K562 (cell line): ENCODE results near the gene KCNK1. TPM values are rescaled to one million over a fixed set of nuclear protein-coding genes. Genes with fewer than 3 reads are reported as not detected.
A peak's percentile ranks its signal among the peaks of the same experiment; 100 is the strongest.

Experiments used
- ATAC-seq: fragments of 200-7000 bp; cut with Tn5 transposase; 3 replicates; pipeline ENCODE4 v1.9.1; 2020; ENCODE audit warnings: moderate library complexity
- BruUV-seq: library from RNA; stranded (reverse); fragments of 400-500 nt; replicated peaks from 2 replicates; lab custom pipeline; 2021; lab: Mats Ljungman, UMichigan
- CTCF ChIA-PET: fragments of 300-600 bp; formaldehyde crosslinking; extraction: SDS; loops from one replicate; lab custom pipeline; 2021; ENCODE audit warnings: low intra/inter-chr PET ratio; lab: Yijun Ruan, JAX
- POLR2A ChIA-PET: fragments of 300-600, 350-650 bp; sonication (Branson Sonifier 250); formaldehyde crosslinking; extraction: SDS; loops from one replicate; lab custom pipeline; 2021; ENCODE audit warnings: antibody characterized with exemption, inconsistent platforms; lab: Yijun Ruan, JAX
- DNase-seq, 4 experiments: peaks; one replicate each; pipeline versions ENCODE4 v3.0.0 to v3.0.0-alpha.2; 2011 to 2018; ENCODE audit warnings: low spot score in 3 of 4, mixed read lengths in 3 of 4; ENCODE audit errors: extremely low read depth in 1 of 4
- FAIRE-seq: peaks from 2 replicates; lab custom pipeline; 2011; peaks lifted over from hg19 to GRCh38; lab: Jason Lieb, UNC
- H2AFZ ChIP-seq: 2 replicates; pipeline ENCODE4 v1.6.0; 2011; ENCODE audit warnings: low read depth, low read length, control low read depth, inconsistent platforms
- H3K27ac ChIP-seq: fragments of 200-600 bp; 3 replicates; pipeline ENCODE4 v1.8.0; 2011; ENCODE audit warnings: low read depth, mild to moderate bottlenecking, control low read depth, inconsistent platforms, low read length, moderate library complexity, mixed read lengths; ENCODE audit errors: extremely low read depth
- H3K27me3 ChIP-seq, 2 experiments: fragments of 300-600 bp in 1 of 2; 2 replicates in 1 of 2; 3 replicates in 1 of 2; pipeline versions ENCODE4 v1.6.0 to v1.8.0; 2011; ENCODE audit warnings: inconsistent platforms in 2 of 2, low read length in 2 of 2, mild to moderate bottlenecking in 1 of 2, mixed read lengths in 1 of 2, moderate library complexity in 1 of 2; ENCODE audit not compliant: control insufficient read depth in 2 of 2, insufficient read depth in 2 of 2
- H3K36me3 ChIP-seq: fragments of 300-600 bp; 3 replicates; pipeline ENCODE4 v1.8.0; 2011; ENCODE audit warnings: mild to moderate bottlenecking, low read length, inconsistent platforms; ENCODE audit not compliant: control insufficient read depth, insufficient read depth
- H3K4me1 ChIP-seq, 2 experiments: fragments of 200-600 bp in 1 of 2; replicated peaks in 1 of 2; 2 replicates in 1 of 2; 3 replicates in 1 of 2; pipeline versions ENCODE4 v1.5.1 to v1.8.0; 2011; ENCODE audit warnings: inconsistent platforms in 2 of 2, low read length in 2 of 2, mild to moderate bottlenecking in 1 of 2, mixed read lengths in 1 of 2, moderate library complexity in 1 of 2; ENCODE audit not compliant: control insufficient read depth in 2 of 2, insufficient read depth in 2 of 2
- H3K4me2 ChIP-seq: 2 replicates; pipeline ENCODE4 v1.6.1; 2011; ENCODE audit warnings: low read length, control low read depth, inconsistent platforms, mixed read lengths; ENCODE audit not compliant: insufficient read depth
- H3K4me3 ChIP-seq: fragments of 200-600 bp; sonication (generic), shearing (Covaris generic); 2 replicates; pipeline ENCODE4 v1.5.1; 2016; ENCODE audit warnings: control low read depth, inconsistent platforms
- H3K79me2 ChIP-seq: fragments of 200-600 bp; 3 replicates; pipeline ENCODE4 v1.8.0; 2011; ENCODE audit warnings: low read length, inconsistent platforms; ENCODE audit not compliant: control insufficient read depth, insufficient read depth
- H3K9ac ChIP-seq, 2 experiments: 2 replicates each; pipeline versions ENCODE4 v1.6.0 to v1.6.1; 2011; ENCODE audit warnings: low read depth in 2 of 2, low read length in 2 of 2, control low read depth in 1 of 2, inconsistent platforms in 1 of 2, mild to moderate bottlenecking in 1 of 2, mixed read lengths in 1 of 2; ENCODE audit not compliant: insufficient read depth in 1 of 2
- H3K9me1 ChIP-seq: one replicate; pipeline ENCODE4 v1.6.0; 2011; ENCODE audit warnings: inconsistent platforms, mild to moderate bottlenecking, low read length, moderate library complexity; ENCODE audit not compliant: control insufficient read depth, insufficient read depth
- H3K9me3 ChIP-seq: replicated peaks from 2 replicates; pipeline ENCODE4 v1.5.1; 2011; ENCODE audit warnings: low read depth, low read length, inconsistent platforms; ENCODE audit not compliant: control insufficient read depth, insufficient read depth
- H4K20me1 ChIP-seq: replicated peaks from 2 replicates; pipeline ENCODE4 v1.6.1; 2011; ENCODE audit warnings: low read length, inconsistent platforms, mixed read lengths; ENCODE audit not compliant: control insufficient read depth, insufficient read depth
- CC2D1A ChIP-seq: fragments of 450-650 bp; IDR thresholded peaks from 2 replicates; pipeline ENCODE4 v1.6.1; 2017; ENCODE audit warnings: mild to moderate bottlenecking
- CREM ChIP-seq: IDR thresholded peaks from 2 replicates; pipeline ENCODE4 v1.6.1; 2014; ENCODE audit warnings: antibody characterized with exemption, low read depth
- KDM1A ChIP-seq, 2 experiments: fragments of 450-650 bp; IDR thresholded peaks; 2 replicates each; pipeline ENCODE4 v1.6.1; 2016; ENCODE audit warnings: mild to moderate bottlenecking in 2 of 2
- KLF1 ChIP-seq: fragments of 450-650 bp; IDR thresholded peaks from 2 replicates; pipeline ENCODE4 v1.6.1; 2016; ENCODE audit warnings: missing genetic modification characterization, missing compliant biosample characterization
- NEUROD1 ChIP-seq: fragments of 150-350 bp; IDR thresholded peaks from 2 replicates; pipeline ENCODE4 v1.6.1; 2014; ENCODE audit warnings: borderline replicate concordance, low read length, low read depth; ENCODE audit not compliant: partially characterized antibody
- NR2C1 ChIP-seq, 2 experiments: fragments of 450-650 bp; IDR thresholded peaks; 2 replicates each; pipeline ENCODE4 v1.6.1; 2017; ENCODE audit warnings: mild to moderate bottlenecking in 2 of 2, antibody characterized with exemption in 1 of 2, inconsistent platforms in 1 of 2, missing compliant biosample characterization in 1 of 2, missing genetic modification characterization in 1 of 2
- PBX2 ChIP-seq, 2 experiments: IDR thresholded peaks in 1 of 2; conservative IDR thresholded peaks in 1 of 2; 2 replicates each; pipeline ENCODE4 v1.6.1; 2016; ENCODE audit warnings: low read depth in 2 of 2, mild to moderate bottlenecking in 1 of 2, missing compliant biosample characterization in 1 of 2, missing genetic modification characterization in 1 of 2, moderate library complexity in 1 of 2
- SRSF7 ChIP-seq: fragments of 200-400 bp; formaldehyde crosslinking; optimal IDR thresholded peaks from 2 replicates; pipeline ENCODE3; 2017; ENCODE audit warnings: mild to moderate bottlenecking, low read depth, low read length
- TAF7 ChIP-seq: fragments of 450-650 bp; IDR thresholded peaks from 2 replicates; pipeline ENCODE4 v1.6.1; 2016; ENCODE audit warnings: missing genetic modification characterization, missing compliant biosample characterization
- ZNF395 ChIP-seq: fragments of 200-800 bp; sonication (Bioruptor generic); IDR thresholded peaks from 2 replicates; pipeline ENCODE4 v1.6.1; 2017; ENCODE audit warnings: missing genetic modification characterization, missing compliant biosample characterization
- WGBS: fragments of 100-300 bp; shearing (Covaris generic); methylation state at CpG from one replicate; pipeline ENCODE4 v1.1.6; 2016; ENCODE audit warnings: low coverage, mixed read lengths; ENCODE audit not compliant: insufficient coverage; ENCODE audit errors: missing lambda C conversion rate; 5-methylcytosine and 5-hydroxymethylcytosine counted together
- in situ Hi-C: fragments of 300-500 bp; cut with MboI; formaldehyde crosslinking; loops from 4 replicates; pipeline ENCODE4 v1.15.0; 2018; ENCODE audit warnings: inconsistent platforms, mixed read lengths
- intact Hi-C: fragments of 100-400 bp; cut with micrococcal nuclease; formaldehyde crosslinking; loops from 2 replicates; pipeline ENCODE4 v1.14.2; 2022
- polyA plus RNA-seq, 8 experiments: library from polyadenylated mRNA; depleted of rRNA in 4 of 8; stranded (reverse) in 5 of 8; unstranded in 3 of 8; fragments of >200 nt; fragmentation: Nextera tagmentation in 2 of 8; fragmentation: Illumina TruSeq in 1 of 8; extraction: Ambion mirVana in 2 of 8; extraction: Trizol in 1 of 8; gene quantifications; 2 replicates each; pipeline versions ENCODE4 v1.2.1 to v1.2.3, GENCODE V29; 2011 to 2014; ENCODE audit warnings: inconsistent platforms in 1 of 8, missing spikeins in 1 of 8
- total RNA-seq, 7 experiments: library from RNA; depleted of rRNA in 6 of 7; stranded (reverse); fragments of >200 nt in 6 of 7; fragmentation: Illumina TruSeq in 2 of 7; extraction: Trizol in 2 of 7; gene quantifications; 2 replicates each; pipeline versions ENCODE4 v1.2.1 to v1.2.3, GENCODE V29; 2011 to 2021; ENCODE audit warnings: low replicate concordance in 1 of 7
- TF ChIP-seq, protein P1 (sequence below), 3 experiments: fragments of 200-800 bp in 1 of 3; sonication (Bioruptor generic) in 1 of 3; sonication (generic) in 1 of 3; formaldehyde crosslinking in 1 of 3; IDR thresholded peaks; 2 replicates each; pipeline versions ENCODE4 v1.6.1 to v1.8.0; 2016 to 2022; ENCODE audit warnings: mild to moderate bottlenecking in 2 of 3, missing compliant biosample characterization in 2 of 3, missing genetic modification characterization in 2 of 3, missing genetic modification reagents in 1 of 3

Gene KCNK1
- total and polyA plus RNA-seq, 9 of the 15 experiments (the other 6 are each of a cell fraction or from before 2014, with no cell fraction given), result 3.1 to 22.7 (median 6.0) TPM

- intact Hi-C loops, result no loop called here
- no peak for ATAC-seq
- H3K27ac ChIP-seq, result no peak overlapping the region
- no peak overlapping the region for H3K4me2 ChIP-seq
- H3K9me1 ChIP-seq, result no peaks in the 10 kb centered on the region
- peaks cover 25% of the 10 kb centered on the region for H3K36me3 ChIP-seq
- H4K20me1 ChIP-seq, result no peaks in the 10 kb centered on the region
- CTCF ChIA-PET, result no interaction called here
- no peak overlapping the region for H2AFZ ChIP-seq
- peaks cover 7% of the 10 kb centered on the region; the same call in 1 of the 2 replicates for H3K9me3 ChIP-seq
- H3K79me2 ChIP-seq, result peaks cover 8% of the 10 kb centered on the region; the same call in 1 of the 3 replicates
- TF ChIP-seq KDM1A (IDR thresholded peaks at IDR 0.05) (peak in 1 of 2 experiments; percentile 58; a peak in 2 of 4 replicates), NEUROD1 (no peak), KLF1 (tag) (no peak), ZNF395 (CRISPR knock-in tag) (0 out of 2 replicates have a peak, but pooled peaks have one; percentile 14), CC2D1A (no peak), SRSF7 (no peak), TAF7 (tag) (no peak), NR2C1 (IDR thresholded peaks at IDR 0.05) (no peak), NR2C1 (tag; IDR thresholded peaks at IDR 0.05) (no peak), CREM (no peak), PBX2 (CRISPR knock-in tag; IDR thresholded peaks at IDR 0.05; ENCODE audit: low read depth) (no peak), PBX2 (tag; conservative IDR thresholded peaks at IDR 0.05; ENCODE audit: low read depth) (no peak)
- TF ChIP-seq, protein P1, sequence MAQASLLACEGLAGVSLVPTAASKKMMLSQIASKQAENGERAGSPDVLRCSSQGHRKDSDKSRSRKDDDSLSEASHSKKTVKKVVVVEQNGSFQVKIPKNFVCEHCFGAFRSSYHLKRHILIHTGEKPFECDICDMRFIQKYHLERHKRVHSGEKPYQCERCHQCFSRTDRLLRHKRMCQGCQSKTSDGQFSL (CRISPR knock-in tag; IDR thresholded peaks at IDR 0.05), result no peak
- TF ChIP-seq, protein P1 (tag; IDR thresholded peaks at IDR 0.05), result no peak
- TF ChIP-seq, all 486 proteins: peak for 2
- WGBS, result 92% methylated on average over 6 of the region's 6 CpGs
- no TSS peak for BruUV-seq
- Histone ChIP-seq H3K4me3 (no peak overlapping the region), H3K9ac (no peak overlapping the region), H3K27me3 (no peaks in the 10 kb centered on the region), H3K4me1 (peaks cover 4 to 35% of the 10 kb centered on the region in 2 experiments; a peak in 4 of 5 replicates)
- in situ Hi-C loops, result no loop called here
- DNase-seq (no peak), FAIRE-seq (no peak)
- POLR2A ChIA-PET, result interaction anchor here (1.3 kb wide), 1 partner anchor 30 kb away, joined by 3 read pairs; no protein-coding TSS in a partner anchor
Observed at GRCh38 chr1:233672732-233673131, 58.8 kb downstream of the KCNK1 start.
